ENCODE measurements around the gene RAB24.

DNA sequence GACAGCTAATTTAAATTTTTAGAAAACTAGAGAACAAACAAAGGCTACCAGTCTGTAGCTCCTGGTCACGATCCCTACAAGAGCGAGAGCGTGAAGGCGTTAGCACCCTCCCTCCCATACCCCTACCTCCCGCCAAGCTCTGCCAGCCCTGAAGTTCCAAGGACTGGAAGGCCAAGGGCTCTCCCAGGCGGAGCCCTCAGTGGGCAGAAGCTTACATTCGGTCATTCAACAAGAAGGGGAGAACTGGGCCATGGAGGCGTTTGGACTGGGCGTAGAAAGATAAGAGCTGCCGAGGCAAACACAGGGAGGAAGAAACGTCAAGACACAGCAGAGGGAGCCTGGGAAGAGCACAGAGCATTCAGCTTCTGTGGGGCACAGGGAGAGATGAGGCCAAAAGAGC lies 5.2 kb upstream of the RAB24 start:
- TF ChIP-seq, protein P1, sequence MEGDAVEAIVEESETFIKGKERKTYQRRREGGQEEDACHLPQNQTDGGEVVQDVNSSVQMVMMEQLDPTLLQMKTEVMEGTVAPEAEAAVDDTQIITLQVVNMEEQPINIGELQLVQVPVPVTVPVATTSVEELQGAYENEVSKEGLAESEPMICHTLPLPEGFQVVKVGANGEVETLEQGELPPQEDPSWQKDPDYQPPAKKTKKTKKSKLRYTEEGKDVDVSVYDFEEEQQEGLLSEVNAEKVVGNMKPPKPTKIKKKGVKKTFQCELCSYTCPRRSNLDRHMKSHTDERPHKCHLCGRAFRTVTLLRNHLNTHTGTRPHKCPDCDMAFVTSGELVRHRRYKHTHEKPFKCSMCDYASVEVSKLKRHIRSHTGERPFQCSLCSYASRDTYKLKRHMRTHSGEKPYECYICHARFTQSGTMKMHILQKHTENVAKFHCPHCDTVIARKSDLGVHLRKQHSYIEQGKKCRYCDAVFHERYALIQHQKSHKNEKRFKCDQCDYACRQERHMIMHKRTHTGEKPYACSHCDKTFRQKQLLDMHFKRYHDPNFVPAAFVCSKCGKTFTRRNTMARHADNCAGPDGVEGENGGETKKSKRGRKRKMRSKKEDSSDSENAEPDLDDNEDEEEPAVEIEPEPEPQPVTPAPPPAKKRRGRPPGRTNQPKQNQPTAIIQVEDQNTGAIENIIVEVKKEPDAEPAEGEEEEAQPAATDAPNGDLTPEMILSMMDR (optimal IDR thresholded peaks at IDR 0.05 in 1 of 3, IDR thresholded peaks at IDR 0.05 in 1 of 3, conservative IDR thresholded peaks at IDR 0.05 in 1 of 3; ENCODE audit: extremely low read depth in 1 of 3, insufficient read depth in 2 of 3, low read length in 3 of 3), result no peak
- TF ChIP-seq EZH2 (IDR thresholded peaks at IDR 0.05; ENCODE audit: low read length), result no peak
